ENCODE measurements around the gene HMGCR.

The HMGCR gene

GRCh38 chr5:75368391-75368790, 31.4 kb downstream of the HMGCR start:
- Histone ChIP-seq H3K9me3 (no peaks in the 10 kb centered on the region), H3K36me3 (peaks cover 43% of the 10 kb centered on the region), H3K27me3 (no peaks in the 10 kb centered on the region), H3K4me3 (ENCODE audit: low read depth in 1 of 2, low read length in 1 of 2) (no peak overlapping the region), H3K4me1 (ENCODE audit: control insufficient read depth in 1 of 2, insufficient read depth in 1 of 2, low read depth in 1 of 2, low read length in 1 of 2) (no peaks in the 10 kb centered on the region), H3K27ac (no peak overlapping the region)
- no peak for TF ChIP-seq CTCF (IDR thresholded peaks at IDR 0.05)

- peaks cover 79% of the 10 kb centered on the region for H3K36me3 ChIP-seq
- H3K27ac ChIP-seq = no peak overlapping the region
- no peaks in the 10 kb centered on the region for H3K9me3 ChIP-seq
- no peak overlapping the region for H3K4me3 ChIP-seq (ENCODE audit: low read depth in 1 of 2, low read length in 1 of 2)
- TF ChIP-seq CTCF (IDR thresholded peaks at IDR 0.05) = no peak
- no peaks in the 10 kb centered on the region for H3K27me3 ChIP-seq
- H3K4me1 ChIP-seq (ENCODE audit: control insufficient read depth in 1 of 2, insufficient read depth in 1 of 2, low read depth in 1 of 2, low read length in 1 of 2) = no peaks in the 10 kb centered on the region
Observed at GRCh38 chr5:75373862-75374261, 36.8 kb downstream of the HMGCR start.

- H3K27ac ChIP-seq = no peak overlapping the region
- H3K36me3 ChIP-seq = peaks cover 82% of the 10 kb centered on the region
- no peaks in the 10 kb centered on the region for H3K27me3 ChIP-seq
- no peaks in the 10 kb centered on the region for H3K4me1 ChIP-seq (ENCODE audit: control insufficient read depth in 1 of 2, insufficient read depth in 1 of 2, low read depth in 1 of 2, low read length in 1 of 2)
- no peaks in the 10 kb centered on the region for H3K9me3 ChIP-seq
- no peak for TF ChIP-seq CTCF (IDR thresholded peaks at IDR 0.05)
- no peak overlapping the region for H3K4me3 ChIP-seq (ENCODE audit: low read depth in 1 of 2, low read length in 1 of 2)
Observed at GRCh38 chr5:75374394-75374814, 37.4 kb downstream of the HMGCR start.

- Histone ChIP-seq H3K27me3 (no peaks in the 10 kb centered on the region), H3K9me3 (no peaks in the 10 kb centered on the region), H3K36me3 (peaks cover 87% of the 10 kb centered on the region), H3K27ac (no peak overlapping the region), H3K4me3 (ENCODE audit: low read depth in 1 of 2, low read length in 1 of 2) (no peak overlapping the region), H3K4me1 (ENCODE audit: control insufficient read depth in 1 of 2, insufficient read depth in 1 of 2, low read depth in 1 of 2, low read length in 1 of 2) (no peaks in the 10 kb centered on the region)
- TF ChIP-seq CTCF (IDR thresholded peaks at IDR 0.05) = no peak
Observed at GRCh38 chr5:75375414-75375813, 38.4 kb downstream of the HMGCR start.

GRCh38 chr5:75380099-75380498, 43.1 kb downstream of the HMGCR start:
- Histone ChIP-seq H3K9me3 (no peaks in the 10 kb centered on the region), H3K36me3 (peaks cover 95% of the 10 kb centered on the region), H3K4me1 (ENCODE audit: control insufficient read depth in 1 of 2, insufficient read depth in 1 of 2, low read depth in 1 of 2, low read length in 1 of 2) (no peaks in the 10 kb centered on the region), H3K27me3 (no peaks in the 10 kb centered on the region), H3K27ac (no peak overlapping the region), H3K4me3 (ENCODE audit: low read depth in 1 of 2, low read length in 1 of 2) (no peak overlapping the region)
- TF ChIP-seq CTCF (IDR thresholded peaks at IDR 0.05) = no peak

GRCh38 chr5:75381456-75381855, 44.4 kb downstream of the HMGCR start:
- H3K36me3 ChIP-seq = peaks cover 98% of the 10 kb centered on the region
- no peak overlapping the region for H3K27ac ChIP-seq
- no peaks in the 10 kb centered on the region for H3K9me3 ChIP-seq
- H3K27me3 ChIP-seq = no peaks in the 10 kb centered on the region
- TF ChIP-seq CTCF (IDR thresholded peaks at IDR 0.05) = no peak
- no peak overlapping the region for H3K4me3 ChIP-seq (ENCODE audit: low read depth in 1 of 2, low read length in 1 of 2)
- no peaks in the 10 kb centered on the region for H3K4me1 ChIP-seq (ENCODE audit: control insufficient read depth in 1 of 2, insufficient read depth in 1 of 2, low read depth in 1 of 2, low read length in 1 of 2)
